AG09319 (cell line): ENCODE measurements around the gene AGRN.
"Not testable (repeated sequence)": the region's sequence is repeated elsewhere in the genome, so short reads cannot be mapped to it uniquely, and the experiment has no call there.

Experiments used
- DNase-seq: peaks from one replicate; pipeline ENCODE4 v3.0.0-alpha.2; 2010; ENCODE audit warnings: low read depth; ENCODE audit errors: extremely low read depth
- CTCF ChIP-seq: IDR thresholded peaks from 2 replicates; pipeline ENCODE4 v1.5.1; 2011; ENCODE audit warnings: low read depth, mild to moderate bottlenecking, inconsistent platforms, low read length, moderate library complexity

Gene AGRN

GRCh38 chr1:1014799-1015681, 4.9 kb upstream of the AGRN start:
- DNase-seq, result no peak
- TF ChIP-seq CTCF, result peak; percentile 32

- DNase-seq, result not testable (repeated sequence)
Observed at GRCh38 chr1:1017397-1018320, 2.3 kb upstream of the AGRN start.

GRCh38 chr1:1018321-1018685, 1.6 kb upstream of the AGRN start:
- not testable (repeated sequence) for DNase-seq

GRCh38 chr1:1019122-1019999, 559 bp upstream of the AGRN start:
- peak; percentile 67 for DNase-seq
- peak; percentile 33 for TF ChIP-seq CTCF

GRCh38 chr1:1020415-1021009, 592 bp downstream of the AGRN start:
- TF ChIP-seq CTCF, result no peak
- DNase-seq, result no peak

- no peak for TF ChIP-seq CTCF
- no peak for DNase-seq
Observed at GRCh38 chr1:1021010-1021919, 1.3 kb downstream of the AGRN start.

- no peak for DNase-seq
- TF ChIP-seq CTCF, result no peak
Observed at GRCh38 chr1:1021920-1022259, 2.0 kb downstream of the AGRN start.
